GM23248 (cell line): Measurements from ENCODE around the gene SMIM15. TPM values are rescaled to one million over a fixed set of nuclear protein-coding genes. Genes with fewer than 3 reads are reported as not detected.

ENCODE experiments used
- DNase-seq: peaks from one replicate; pipeline ENCODE4 v3.0.0-alpha.2; 2015
- H2AFZ ChIP-seq: fragments of 200-600 bp; sonication (generic); 2 replicates; pipeline ENCODE4 v1.6.1; 2016; ENCODE audit warnings: antibody characterized with exemption
- H3F3A ChIP-seq: fragments of 200-600 bp; sonication (generic); 2 replicates; pipeline ENCODE4 v1.6.1; 2016; ENCODE audit warnings: mild to moderate bottlenecking, antibody characterized with exemption, mixed run types; ENCODE audit not compliant: insufficient read depth
- H3K27ac ChIP-seq: fragments of 200-600 bp; sonication (generic); 2 replicates; pipeline ENCODE4 v1.5.1; 2016; ENCODE audit warnings: mild to moderate bottlenecking
- H3K27me3 ChIP-seq: fragments of 200-600 bp; sonication (generic); replicated peaks from 2 replicates; pipeline ENCODE4 v1.6.1; 2016; ENCODE audit warnings: mild to moderate bottlenecking; ENCODE audit not compliant: insufficient read depth
- H3K36me3 ChIP-seq: fragments of 200-600 bp; sonication (generic); 2 replicates; pipeline ENCODE4 v1.6.1; 2016; ENCODE audit warnings: low read depth, mild to moderate bottlenecking
- H3K4me1 ChIP-seq: fragments of 200-600 bp; sonication (generic); 2 replicates; pipeline ENCODE4 v1.6.1; 2016; ENCODE audit warnings: mild to moderate bottlenecking; ENCODE audit not compliant: insufficient read depth
- H3K4me2 ChIP-seq: fragments of 200-600 bp; sonication (generic); one replicate; pipeline ENCODE4 v1.6.1; 2016; ENCODE audit warnings: mild to moderate bottlenecking; ENCODE audit not compliant: unreplicated experiment
- H3K4me3 ChIP-seq: fragments of 200-600 bp; sonication (generic); 2 replicates; pipeline ENCODE4 v1.5.1; 2016; ENCODE audit warnings: mild to moderate bottlenecking
- H3K79me2 ChIP-seq: fragments of 200-600 bp; sonication (generic); 2 replicates; pipeline ENCODE4 v1.6.1; 2016; ENCODE audit warnings: mild to moderate bottlenecking; ENCODE audit not compliant: insufficient read depth
- H3K9ac ChIP-seq: fragments of 200-600 bp; sonication (generic); 2 replicates; pipeline ENCODE4 v1.6.1; 2016; ENCODE audit warnings: mild to moderate bottlenecking
- H3K9me2 ChIP-seq: fragments of 200-600 bp; sonication (generic); 2 replicates; pipeline ENCODE4 v1.6.1; 2016; ENCODE audit warnings: mixed run types, mild to moderate bottlenecking, moderate library complexity; ENCODE audit not compliant: insufficient read depth
- H3K9me3 ChIP-seq: fragments of 200-600 bp; sonication (generic); one replicate; pipeline ENCODE4 v1.6.1; 2017; ENCODE audit warnings: low read depth
- H4K20me1 ChIP-seq: fragments of 200-600 bp; sonication (generic); 2 replicates; pipeline ENCODE4 v1.6.0; 2016; ENCODE audit not compliant: insufficient read depth
- EZH2 ChIP-seq: fragments of 200-600 bp; sonication (generic); IDR thresholded peaks from 2 replicates; pipeline ENCODE4 v1.6.1; 2018; ENCODE audit warnings: antibody characterized with exemption, mild to moderate bottlenecking; ENCODE audit not compliant: insufficient read depth, poor library complexity, severe bottlenecking
- EZH2phosphoT487 ChIP-seq: fragments of 200-600 bp; sonication (generic); IDR thresholded peaks from 2 replicates; pipeline ENCODE4 v1.6.1; 2018; ENCODE audit warnings: antibody characterized with exemption, moderate library complexity, mild to moderate bottlenecking, low read depth; ENCODE audit not compliant: insufficient read depth
- WGBS, 2 experiments: methylation state at CpG; one replicate each; pipeline ENCODE4 v1.1.6; 2015 to 2017; ENCODE audit warnings: low lambda C conversion rate in 2 of 2, low coverage in 1 of 2; ENCODE audit errors: missing lambda C conversion rate in 2 of 2; 5-methylcytosine and 5-hydroxymethylcytosine counted together
- in situ Hi-C: fragments of 300-500 bp; cut with MboI; formaldehyde crosslinking; loops from 2 replicates; pipeline ENCODE4 v1.15.0; 2020
- polyA plus RNA-seq: library from polyadenylated mRNA; unstranded; fragments of >200 nt; fragmentation: Nextera tagmentation; extraction: Ambion mirVana; gene quantifications from 2 replicates; pipeline ENCODE4 v1.2.1, GENCODE V29; 2016
- total RNA-seq: library from RNA; depleted of rRNA; stranded (reverse); fragments of >200 nt; shearing (Covaris generic); gene quantifications from 2 replicates; pipeline ENCODE4 v1.2.3, GENCODE V29; 2014; rRNA removed

SMIM15 gene, protein sequence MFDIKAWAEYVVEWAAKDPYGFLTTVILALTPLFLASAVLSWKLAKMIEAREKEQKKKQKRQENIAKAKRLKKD
- total RNA-seq (39.6 and 42.5 TPM in 2 replicates), polyA plus RNA-seq (58.8 and 61.5 TPM in 2 replicates)

DNA sequence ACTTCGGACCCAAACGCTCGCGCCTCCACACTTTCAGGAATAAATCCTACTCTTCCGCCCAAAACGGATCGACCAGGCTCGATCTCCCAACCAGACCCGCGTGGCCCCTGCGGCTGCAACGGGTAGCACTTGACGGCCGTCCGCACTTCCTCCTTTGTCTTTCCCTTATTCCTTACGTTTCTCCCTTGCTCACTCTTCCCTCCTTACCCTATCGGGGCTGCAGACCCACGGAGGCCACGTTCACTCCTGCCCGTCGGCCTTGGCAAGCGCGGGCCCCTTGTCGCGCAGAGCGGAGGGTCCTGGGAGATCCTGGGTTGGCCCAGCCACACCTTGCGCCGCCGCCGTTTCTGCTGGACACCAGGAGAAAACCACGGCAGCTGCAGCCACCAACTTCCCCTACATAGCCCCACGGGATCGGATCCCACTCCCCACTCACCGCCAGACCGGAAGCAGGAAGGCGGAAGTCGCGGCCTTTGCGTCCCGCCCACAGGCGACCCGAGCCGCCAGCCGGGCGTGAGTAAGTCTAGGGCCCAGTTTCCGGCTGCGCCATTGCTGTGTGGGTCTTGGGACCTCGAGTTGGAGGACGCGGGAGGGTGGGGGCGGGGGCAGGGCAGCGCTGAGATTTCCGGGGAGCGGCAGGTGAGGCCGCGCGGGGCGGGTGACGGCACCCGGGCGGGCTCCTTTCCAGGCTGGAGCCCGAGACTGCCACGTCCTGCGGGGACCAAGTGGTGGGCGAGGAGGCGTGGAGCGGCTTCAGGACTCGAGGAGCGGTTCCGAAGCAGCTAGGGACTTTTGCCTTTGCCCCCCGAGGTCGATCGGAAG lies at the start of gene SMIM15:
Gene SMIM15 (minus strand): TSS at position 459 of the 822 bp plus-strand sequence. CDS start 2,297 bp downstream, outside the sequence.
- TF ChIP-seq EZH2 (no peak), EZH2phosphoT487 (no peak)
- in situ Hi-C loops: loop anchor here (10.0 to 25.0 kb wide), 2 partner anchors 163 to 500 kb away; no protein-coding TSS in a partner anchor
- Histone ChIP-seq H3K4me3 (peak within 1 kb of the TSS; percentile 82), H3K27ac (peak within 1 kb of the TSS; percentile 89), H3K27me3 (no peaks in the 10 kb centered on the region), H3F3A (no peaks in the 10 kb centered on the region), H3K9me2 (no peaks in the 10 kb centered on the region), H3K4me2 (peak within 1 kb of the TSS; percentile 95), H4K20me1 (no peaks in the 10 kb centered on the region), H3K36me3 (peaks cover 30% of the 10 kb centered on the region), H2AFZ (peak within 1 kb of the TSS; percentile 93), H3K79me2 (peaks cover 74% of the 10 kb centered on the region), H3K9ac (peak within 1 kb of the TSS; percentile 95), H3K4me1 (peaks cover 25% of the 10 kb centered on the region), H3K9me3 (no peaks in the 10 kb centered on the region)
- DNase-seq: peak; percentile 94
- 1% methylated on average over 56 to 70 of the region's 73 CpGs for WGBS, 2 experiments

DNA sequence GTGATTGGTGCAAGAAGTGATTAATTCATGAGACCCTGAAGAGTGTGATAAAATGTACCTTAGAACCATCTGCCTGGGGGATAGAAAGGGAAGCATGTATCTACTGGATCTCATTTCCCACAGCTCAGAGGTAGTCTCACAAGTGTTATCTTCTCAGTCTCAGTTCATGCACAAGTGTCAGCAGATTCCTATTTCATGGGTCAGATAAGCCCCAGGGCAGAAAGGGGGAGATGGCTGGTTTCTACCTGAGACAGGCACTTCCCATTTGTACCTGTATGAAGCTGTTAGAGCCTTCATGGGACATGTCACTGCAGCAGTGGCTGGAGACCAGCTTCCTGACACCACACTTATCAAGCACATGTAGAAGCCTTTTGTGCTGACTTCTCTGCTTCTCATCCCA lies 45.6 kb upstream of the SMIM15 start:
- H2AFZ ChIP-seq: no peak overlapping the region
- H3K27ac ChIP-seq: no peak overlapping the region
- no peak for TF ChIP-seq EZH2
- no peak for TF ChIP-seq EZH2phosphoT487
- no peaks in the 10 kb centered on the region for H3K9me3 ChIP-seq
- no peaks in the 10 kb centered on the region for H3F3A ChIP-seq
- H3K79me2 ChIP-seq: no peaks in the 10 kb centered on the region
- no peak overlapping the region for H3K4me3 ChIP-seq
- in situ Hi-C loops: no loop called here
- no peaks in the 10 kb centered on the region for H3K9me2 ChIP-seq
- H3K27me3 ChIP-seq: peaks cover 21% of the 10 kb centered on the region
- no peak overlapping the region for H3K4me2 ChIP-seq
- no peak for DNase-seq
- H3K4me1 ChIP-seq: no peaks in the 10 kb centered on the region
- no peak overlapping the region for H3K9ac ChIP-seq
- no peaks in the 10 kb centered on the region for H3K36me3 ChIP-seq
- no peaks in the 10 kb centered on the region for H4K20me1 ChIP-seq

GRCh38 chr5:61205013-61205412 lies 42.7 kb upstream of the SMIM15 start:
- Histone ChIP-seq H4K20me1 (no peaks in the 10 kb centered on the region), H3K9ac (no peak overlapping the region), H3K4me1 (0 out of 2 replicates have a peak, but pooled peaks cover 3% of the 10 kb centered on the region), H3K36me3 (no peaks in the 10 kb centered on the region), H3K27me3 (no peaks in the 10 kb centered on the region; the same call in 1 of the 2 replicates), H2AFZ (no peak overlapping the region), H3K4me3 (no peak overlapping the region), H3K4me2 (no peak overlapping the region), H3K9me3 (no peaks in the 10 kb centered on the region), H3F3A (no peaks in the 10 kb centered on the region), H3K79me2 (no peaks in the 10 kb centered on the region), H3K9me2 (no peaks in the 10 kb centered on the region), H3K27ac (no peak overlapping the region)
- WGBS, 2 experiments: 68 to 74% methylated on average over 5 of the region's 5 CpGs
- no peak for DNase-seq
- TF ChIP-seq EZH2phosphoT487 (no peak), EZH2 (no peak)
- in situ Hi-C loops: no loop called here

DNA sequence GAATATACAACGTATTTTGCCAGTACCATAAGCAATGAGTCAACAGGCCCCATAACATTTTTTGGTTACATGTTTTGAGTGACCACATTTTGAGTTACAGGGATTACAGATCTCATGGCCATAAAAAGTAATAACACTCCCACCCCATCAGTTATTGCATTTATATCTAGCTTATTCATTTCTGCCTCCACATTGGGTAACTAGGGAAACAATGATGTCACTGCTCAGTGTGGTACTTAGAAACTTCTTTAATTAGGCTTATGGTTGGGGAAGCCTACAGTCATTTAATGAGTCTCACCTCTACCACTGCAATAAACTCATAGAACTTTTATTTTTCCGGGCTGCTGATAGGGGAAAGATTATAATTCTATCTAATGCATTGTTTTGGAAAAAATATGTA lies 39.9 kb upstream of the SMIM15 start:
- DNase-seq: peak; percentile 44
- Histone ChIP-seq H3K4me3 (no peak overlapping the region), H3K9me2 (no peaks in the 10 kb centered on the region), H3K9me3 (no peaks in the 10 kb centered on the region), H3K9ac (no peak overlapping the region), H2AFZ (no peak overlapping the region), H4K20me1 (no peaks in the 10 kb centered on the region), H3K4me2 (no peak overlapping the region), H3K36me3 (no peaks in the 10 kb centered on the region), H3K27ac (no peak overlapping the region), H3K27me3 (no peaks in the 10 kb centered on the region), H3K4me1 (0 out of 2 replicates have a peak, but pooled peaks cover 3% of the 10 kb centered on the region), H3K79me2 (no peaks in the 10 kb centered on the region), H3F3A (no peaks in the 10 kb centered on the region)
- WGBS, 2 experiments: 57 to 75% methylated on average over 2 of the region's 2 CpGs
- in situ Hi-C loops: no loop called here
- TF ChIP-seq EZH2phosphoT487 (no peak), EZH2 (no peak)
